Left ventricle myocardium inferior (tissue), 1 donor: ENCODE data around the gene NT5DC1. TPM values are rescaled to one million over a fixed set of nuclear protein-coding genes. Genes with fewer than 3 reads are reported as not detected.

Experiments used
- DNase-seq: peaks from one replicate; pipeline ENCODE4 v3.0.0-alpha.2; 2020
- H3K27ac ChIP-seq: fragments of 200-600 bp; replicated peaks from 2 replicates; pipeline ENCODE4 v1.8.0; 2021
- H3K27me3 ChIP-seq: fragments of 200-600 bp; 2 replicates; pipeline ENCODE4 v1.8.0; 2021; ENCODE audit warnings: low read depth
- H3K36me3 ChIP-seq: fragments of 200-600 bp; 2 replicates; pipeline ENCODE4 v1.8.0; 2021
- H3K4me1 ChIP-seq: fragments of 200-600 bp; 2 replicates; pipeline ENCODE4 v1.8.0; 2021
- H3K4me3 ChIP-seq: fragments of 200-600 bp; 2 replicates; pipeline ENCODE4 v1.8.0; 2021; ENCODE audit warnings: mild to moderate bottlenecking, moderate library complexity
- H3K9me3 ChIP-seq: fragments of 200-600 bp; replicated peaks from 2 replicates; pipeline ENCODE4 v1.8.0; 2021
- intact Hi-C: fragments of 100-400 bp; cut with micrococcal nuclease; formaldehyde crosslinking; loops from one replicate; pipeline ENCODE4 v1.11.0; 2022
- total RNA-seq: library from RNA; stranded (reverse); fragmentation: NEBNext Ultra II Directional; extraction: Animal tissue kit (Norgen Biotek cat#: 25700); gene quantifications from one replicate; pipeline ENCODE4 v1.2.1, GENCODE V29; 2021
- TF ChIP-seq, protein P1 (sequence below): fragments of 200-600 bp; IDR thresholded peaks from 2 replicates; pipeline ENCODE4 v1.8.0; 2021; ENCODE audit warnings: antibody characterized with exemption, mild to moderate bottlenecking, borderline replicate concordance
- donor health status: DM: no; HTN: yes; CAD: no; lungs with severe emphysema.

The NT5DC1 gene
- total RNA-seq, 1 donor from 2014 or later: 64.3 TPM

DNA sequence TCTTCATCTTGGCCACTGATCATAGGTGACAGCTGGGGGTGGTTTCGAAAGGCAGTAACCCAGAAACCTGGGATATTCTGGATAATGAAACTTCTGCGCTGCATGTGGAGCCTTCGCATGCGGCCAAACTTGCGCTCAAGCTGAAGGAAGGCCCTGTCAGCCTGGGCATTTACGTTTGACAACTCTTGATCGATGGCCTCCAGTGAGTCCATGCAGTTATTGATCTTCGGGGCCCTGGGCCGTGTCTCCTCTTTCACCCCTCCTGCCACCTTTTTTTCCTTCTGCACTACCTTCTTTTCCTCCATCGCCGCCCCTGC lies 152.5 kb downstream of the NT5DC1 start:
- H3K4me1 ChIP-seq: peaks cover 74% of the 10 kb centered on the region
- TF ChIP-seq, protein P1, sequence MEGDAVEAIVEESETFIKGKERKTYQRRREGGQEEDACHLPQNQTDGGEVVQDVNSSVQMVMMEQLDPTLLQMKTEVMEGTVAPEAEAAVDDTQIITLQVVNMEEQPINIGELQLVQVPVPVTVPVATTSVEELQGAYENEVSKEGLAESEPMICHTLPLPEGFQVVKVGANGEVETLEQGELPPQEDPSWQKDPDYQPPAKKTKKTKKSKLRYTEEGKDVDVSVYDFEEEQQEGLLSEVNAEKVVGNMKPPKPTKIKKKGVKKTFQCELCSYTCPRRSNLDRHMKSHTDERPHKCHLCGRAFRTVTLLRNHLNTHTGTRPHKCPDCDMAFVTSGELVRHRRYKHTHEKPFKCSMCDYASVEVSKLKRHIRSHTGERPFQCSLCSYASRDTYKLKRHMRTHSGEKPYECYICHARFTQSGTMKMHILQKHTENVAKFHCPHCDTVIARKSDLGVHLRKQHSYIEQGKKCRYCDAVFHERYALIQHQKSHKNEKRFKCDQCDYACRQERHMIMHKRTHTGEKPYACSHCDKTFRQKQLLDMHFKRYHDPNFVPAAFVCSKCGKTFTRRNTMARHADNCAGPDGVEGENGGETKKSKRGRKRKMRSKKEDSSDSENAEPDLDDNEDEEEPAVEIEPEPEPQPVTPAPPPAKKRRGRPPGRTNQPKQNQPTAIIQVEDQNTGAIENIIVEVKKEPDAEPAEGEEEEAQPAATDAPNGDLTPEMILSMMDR: no peak
- intact Hi-C loops: no loop called here

GRCh38 chr6:116253505-116254296 lies 153.0 kb downstream of the NT5DC1 start, which contains the start of gene TSPYL4:
Gene TSPYL4, minus strand, starts transcription at chr6:116254075. Its CDS starts 67 bp downstream, at chr6:116254008.
- H3K27ac ChIP-seq: peak within 1 kb of the TSS; percentile 90
- peak; percentile 92 for DNase-seq
- peaks cover 69% of the 10 kb centered on the region for H3K4me1 ChIP-seq
- H3K9me3 ChIP-seq: no peaks in the 10 kb centered on the region
- TF ChIP-seq, protein P1: no peak
- H3K27me3 ChIP-seq: no peaks in the 10 kb centered on the region
- peak within 1 kb of the TSS; percentile 92 for H3K4me3 ChIP-seq
- intact Hi-C loops: no loop called here
- peaks cover 2% of the 10 kb centered on the region for H3K36me3 ChIP-seq

More for the DNA sequence above, 152.5 kb downstream of the NT5DC1 start:
- Histone ChIP-seq H3K36me3 (no peaks in the 10 kb centered on the region), H3K27ac (peak overlapping the region; percentile 90), H3K9me3 (no peaks in the 10 kb centered on the region), H3K4me3 (peak overlapping the region; percentile 92), H3K27me3 (no peaks in the 10 kb centered on the region)
- DNase-seq: no peak

- Histone ChIP-seq H3K27me3 (no peaks in the 10 kb centered on the region), H3K36me3 (peaks cover 10% of the 10 kb centered on the region), H3K9me3 (no peaks in the 10 kb centered on the region), H3K27ac (peak overlapping the region; percentile 90), H3K4me1 (peaks cover 61% of the 10 kb centered on the region), H3K4me3 (peak overlapping the region; percentile 92)
- no peak for DNase-seq
- intact Hi-C loops: no loop called here
- TF ChIP-seq, protein P1: no peak
Observed at GRCh38 chr6:116254297-116255056, 153.8 kb downstream of the NT5DC1 start.

GRCh38 chr6:116255246-116255800 lies 154.7 kb downstream of the NT5DC1 start:
- intact Hi-C loops: no loop called here
- Histone ChIP-seq H3K9me3 (no peaks in the 10 kb centered on the region), H3K27me3 (no peaks in the 10 kb centered on the region), H3K4me1 (peaks cover 53% of the 10 kb centered on the region), H3K27ac (peak overlapping the region; percentile 90), H3K36me3 (peaks cover 13% of the 10 kb centered on the region), H3K4me3 (peak overlapping the region; percentile 92)
- TF ChIP-seq, protein P1: no peak
- DNase-seq: no peak

DNA sequence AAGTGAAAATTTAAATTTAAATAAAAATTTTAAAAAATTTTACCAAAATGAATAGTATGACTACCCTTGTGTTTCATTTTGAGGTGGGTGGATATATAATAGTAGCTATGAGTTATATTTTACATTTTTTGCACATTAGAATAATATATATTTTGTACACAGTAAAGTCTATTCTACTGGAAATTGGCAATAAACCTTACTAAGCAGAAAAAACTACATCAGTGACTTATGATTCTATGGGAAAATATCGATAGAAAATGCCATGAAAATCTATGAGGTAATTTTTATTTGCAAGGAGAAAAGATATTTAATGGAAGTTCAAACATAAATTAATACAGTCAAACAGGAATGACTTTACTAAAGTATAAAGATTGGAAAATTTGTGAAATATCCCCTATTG lies 156.0 kb downstream of the NT5DC1 start:
- Histone ChIP-seq H3K27me3 (no peaks in the 10 kb centered on the region), H3K36me3 (peaks cover 13% of the 10 kb centered on the region), H3K9me3 (no peaks in the 10 kb centered on the region), H3K4me1 (peaks cover 39% of the 10 kb centered on the region), H3K27ac (no peak overlapping the region), H3K4me3 (no peak overlapping the region)
- intact Hi-C loops: no loop called here
- no peak for DNase-seq
- TF ChIP-seq, protein P1: no peak
